ENCODE data around the gene PLOD1.

PLOD1 gene

GRCh38 chr1:11999236-11999635 lies 64.7 kb downstream of the PLOD1 start:
- no peak for ATAC-seq
- TF ChIP-seq ZFP3 (CRISPR knock-in tag; IDR thresholded peaks at IDR 0.05) (no peak), OSR1 (CRISPR knock-in tag; IDR thresholded peaks at IDR 0.05) (no peak), TCF4 (CRISPR knock-in tag; IDR thresholded peaks at IDR 0.05; ENCODE audit: borderline replicate concordance) (no peak), CREB5 (CRISPR knock-in tag; IDR thresholded peaks at IDR 0.05; ENCODE audit: low read depth) (no peak), CSRNP3 (CRISPR knock-in tag; IDR thresholded peaks at IDR 0.05) (no peak), ZNF565 (CRISPR knock-in tag; conservative IDR thresholded peaks at IDR 0.05; ENCODE audit: low read depth) (no peak), GLIS3 (CRISPR knock-in tag; IDR thresholded peaks at IDR 0.05) (no peak), ZNF8 (CRISPR knock-in tag; IDR thresholded peaks at IDR 0.05) (no peak), ESRRG (CRISPR knock-in tag; IDR thresholded peaks at IDR 0.05) (no peak), SNAI2 (CRISPR knock-in tag; IDR thresholded peaks at IDR 0.05) (no peak), ZFP30 (CRISPR knock-in tag; IDR thresholded peaks at IDR 0.05) (no peak), ZC3H10 (CRISPR knock-in tag; IDR thresholded peaks at IDR 0.05) (no peak), ARNTL (CRISPR knock-in tag; IDR thresholded peaks at IDR 0.05; ENCODE audit: borderline replicate concordance, low read depth) (no peak), ISL1 (CRISPR knock-in tag; IDR thresholded peaks at IDR 0.05) (no peak), ZNF70 (CRISPR knock-in tag; IDR thresholded peaks at IDR 0.05) (no peak), CSDC2 (CRISPR knock-in tag; IDR thresholded peaks at IDR 0.05) (no peak), BACH2 (CRISPR knock-in tag; IDR thresholded peaks at IDR 0.05; ENCODE audit: borderline replicate concordance) (no peak), PPARA (CRISPR knock-in tag; IDR thresholded peaks at IDR 0.05; ENCODE audit: borderline replicate concordance) (no peak), RARB (CRISPR knock-in tag; IDR thresholded peaks at IDR 0.05) (no peak)

GRCh38 chr1:12001249-12001917 lies 66.9 kb downstream of the PLOD1 start:
- TF ChIP-seq ESRRG (CRISPR knock-in tag; IDR thresholded peaks at IDR 0.05) (no peak), RARB (CRISPR knock-in tag; IDR thresholded peaks at IDR 0.05) (no peak), ZFP30 (CRISPR knock-in tag; IDR thresholded peaks at IDR 0.05) (no peak), ZNF70 (CRISPR knock-in tag; IDR thresholded peaks at IDR 0.05) (no peak), OSR1 (CRISPR knock-in tag; IDR thresholded peaks at IDR 0.05) (no peak), ZNF565 (CRISPR knock-in tag; conservative IDR thresholded peaks at IDR 0.05; ENCODE audit: low read depth) (no peak), ARNTL (CRISPR knock-in tag; IDR thresholded peaks at IDR 0.05; ENCODE audit: borderline replicate concordance, low read depth) (no peak), ISL1 (CRISPR knock-in tag; IDR thresholded peaks at IDR 0.05) (no peak), CSRNP3 (CRISPR knock-in tag; IDR thresholded peaks at IDR 0.05) (no peak), PPARA (CRISPR knock-in tag; IDR thresholded peaks at IDR 0.05; ENCODE audit: borderline replicate concordance) (no peak), BACH2 (CRISPR knock-in tag; IDR thresholded peaks at IDR 0.05; ENCODE audit: borderline replicate concordance) (no peak), CSDC2 (CRISPR knock-in tag; IDR thresholded peaks at IDR 0.05) (no peak), TCF4 (CRISPR knock-in tag; IDR thresholded peaks at IDR 0.05; ENCODE audit: borderline replicate concordance) (no peak), POU6F1 (CRISPR knock-in tag; IDR thresholded peaks at IDR 0.05; ENCODE audit: borderline replicate concordance, low read depth) (no peak), PATZ1 (CRISPR knock-in tag; IDR thresholded peaks at IDR 0.05; ENCODE audit: borderline replicate concordance) (no peak), TSHZ2 (CRISPR knock-in tag; IDR thresholded peaks at IDR 0.05) (no peak)

More at GRCh38 chr1:12001249-12001917, 66.9 kb downstream of the PLOD1 start:
- ATAC-seq: no peak; the same call in 1 of the 3 replicates

All from SK-N-SH treated with all-trans-retinoic acid at 6 μM for 48 hours (cell line).